Smooth muscle cell of the umbilical artery (primary cell): ENCODE results near the gene CCDC170. TPM values are rescaled to one million over a fixed set of nuclear protein-coding genes. Genes with fewer than 3 reads are reported as not detected.

Experiments used
- total RNA-seq: library from RNA; depleted of rRNA; stranded (reverse); fragments of >200 nt; gene quantifications from 2 replicates; pipeline ENCODE4 v1.2.3, GENCODE V29; 2014

Gene CCDC170
- 0.30 and 0.32 TPM in 2 replicates for total RNA-seq

DNA sequence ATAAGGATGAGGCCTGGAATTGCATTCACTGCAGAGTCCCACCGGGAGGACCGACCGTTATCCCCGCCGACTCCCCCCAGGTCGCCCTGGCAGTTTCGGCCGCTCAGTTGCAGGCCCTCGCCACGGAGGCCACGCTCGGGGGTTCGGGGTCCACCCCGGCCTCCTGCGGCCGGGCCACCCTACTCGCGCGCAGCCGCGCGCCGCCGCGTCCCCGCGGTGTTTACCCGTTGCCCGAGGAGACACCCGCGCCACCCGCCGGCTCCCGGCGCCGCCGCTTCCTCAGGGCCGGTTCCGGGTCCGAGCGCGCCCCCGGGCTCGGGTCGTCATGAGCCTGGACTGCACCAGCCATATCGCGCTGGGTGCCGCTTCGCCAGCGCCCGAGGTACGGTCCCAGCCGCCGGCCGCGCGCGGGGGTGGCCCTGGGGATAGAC lies at the start of gene CCDC170:
TSS of gene CCDC170 (plus strand) at position 214 of the 431 bp plus-strand sequence. CDS start at position 326, 112 bp downstream.

GRCh38 chr6:151451950-151452749 lies 41.7 kb upstream of the CCDC170 start, which contains the start of gene RMND1:
Gene RMND1, minus strand, starts transcription at chr6:151452126. Its CDS starts 6,315 bp downstream, at chr6:151445811.

Other genes with a start within 250 kb of the CCDC170 start
- 5.0 and 7.1 TPM in 2 replicates for gene ZBTB2, start 102.5 kb upstream of the CCDC170 start, total RNA-seq
- gene RMND1, start 41.9 kb upstream of the CCDC170 start, total RNA-seq = 28.8 and 38.2 TPM in 2 replicates